Keratinocyte (primary cell): ENCODE results near the gene HTRA1. TPM values are rescaled to one million over a fixed set of nuclear protein-coding genes. Genes with fewer than 3 reads are reported as not detected.

ENCODE experiments used
- DNase-seq: peaks from one replicate; pipeline ENCODE4 v3.0.0-alpha.2; 2011; ENCODE audit warnings: low read depth, missing footprints, low spot score
- FAIRE-seq: peaks from 2 replicates; lab custom pipeline; 2011; peaks lifted over from hg19 to GRCh38; lab: Jason Lieb, UNC
- H2AFZ ChIP-seq: 2 replicates; pipeline ENCODE4 v1.6.0; 2012; ENCODE audit warnings: low read length, control low read depth, inconsistent platforms; ENCODE audit not compliant: control insufficient read depth
- H3K27ac ChIP-seq: 2 replicates; pipeline ENCODE4 v1.5.1; 2011; ENCODE audit warnings: low read length; ENCODE audit not compliant: control insufficient read depth, insufficient read depth
- H3K27me3 ChIP-seq: 3 replicates; pipeline ENCODE4 v1.6.0; 2011; ENCODE audit warnings: low read length; ENCODE audit not compliant: control insufficient read depth, insufficient read depth; ENCODE audit errors: extremely low read depth
- H3K36me3 ChIP-seq, 2 experiments: 2 replicates in 1 of 2; 3 replicates in 1 of 2; pipeline ENCODE4 v1.5.1; 2011; ENCODE audit warnings: low read length in 2 of 2, mild to moderate bottlenecking in 1 of 2; ENCODE audit not compliant: control insufficient read depth in 2 of 2, insufficient read depth in 2 of 2; ENCODE audit errors: extremely low read depth in 1 of 2
- H3K4me1 ChIP-seq: 3 replicates; pipeline ENCODE4 v1.5.1; 2011; ENCODE audit warnings: low read length; ENCODE audit not compliant: control insufficient read depth, insufficient read depth; ENCODE audit errors: extremely low read depth
- H3K4me2 ChIP-seq: 3 replicates; pipeline ENCODE4 v1.6.0; 2011; ENCODE audit warnings: low read depth, low read length; ENCODE audit not compliant: control insufficient read depth, insufficient read depth; ENCODE audit errors: extremely low read depth
- H3K4me3 ChIP-seq, 3 experiments: fragments of 200-600 bp in 1 of 3; sonication (generic) in 1 of 3; 2 replicates in 2 of 3; 3 replicates in 1 of 3; pipeline ENCODE4 v1.5.1; 2011 to 2016; ENCODE audit warnings: low read length in 3 of 3, mild to moderate bottlenecking in 3 of 3, control low read depth in 2 of 3, inconsistent platforms in 1 of 3, low read depth in 1 of 3, mixed read lengths in 1 of 3, mixed run types in 1 of 3, moderate library complexity in 1 of 3; ENCODE audit not compliant: control insufficient read depth in 2 of 3, insufficient read depth in 2 of 3; ENCODE audit errors: extremely low read depth in 1 of 3
- H3K79me2 ChIP-seq: 2 replicates; pipeline ENCODE4 v1.6.0; 2012; ENCODE audit warnings: low read length; ENCODE audit not compliant: control insufficient read depth, insufficient read depth
- H3K9ac ChIP-seq: 3 replicates; pipeline ENCODE4 v1.6.0; 2011; ENCODE audit warnings: low read length; ENCODE audit not compliant: control insufficient read depth, insufficient read depth; ENCODE audit errors: extremely low read depth
- H3K9me1 ChIP-seq: 3 replicates; pipeline ENCODE4 v1.6.0; 2011; ENCODE audit warnings: low read length; ENCODE audit not compliant: control insufficient read depth, insufficient read depth; ENCODE audit errors: extremely low read depth
- H3K9me3 ChIP-seq: 2 replicates; pipeline ENCODE4 v1.5.1; 2012; ENCODE audit warnings: low read depth, low read length; ENCODE audit not compliant: control insufficient read depth
- H4K20me1 ChIP-seq: 3 replicates; pipeline ENCODE4 v1.6.0; 2011; ENCODE audit warnings: low read length; ENCODE audit not compliant: control insufficient read depth, insufficient read depth; ENCODE audit errors: extremely low read depth
- EZH2 ChIP-seq: IDR thresholded peaks from one replicate; pipeline ENCODE4 v1.6.1; 2012; ENCODE audit warnings: inconsistent platforms, mild to moderate bottlenecking, low read length, moderate library complexity
- dilution Hi-C: fragments of 300-500 bp; cut with MboI; formaldehyde crosslinking; loops from one replicate; pipeline ENCODE4 v1.7.0; 2020; ENCODE audit warnings: low sequenced_read_pairs; ENCODE audit not compliant: extremely low pct_ligation_motif_present
- polyA plus RNA-seq, 5 experiments: library from polyadenylated mRNA; depleted of rRNA in 3 of 5; stranded (reverse) in 3 of 5; stranded (forward) in 1 of 5; unstranded in 1 of 5; fragments of >200 nt; gene quantifications; 1 replicate in 1 of 5; 2 replicates in 3 of 5; 3 replicates in 1 of 5; pipeline versions ENCODE4 v1.2.1 to v1.2.3, GENCODE V29; 2011 to 2012; ENCODE audit warnings: missing spikeins in 2 of 5, low read depth in 1 of 5, low replicate concordance in 1 of 5
- TF ChIP-seq, protein P1 (sequence below), 3 experiments: IDR thresholded peaks in 1 of 3; conservative IDR thresholded peaks in 1 of 3; optimal IDR thresholded peaks in 1 of 3; 2 replicates in 2 of 3; 3 replicates in 1 of 3; pipeline versions ENCODE3 to v1.5.1; 2011; ENCODE audit warnings: low read length in 3 of 3, mild to moderate bottlenecking in 3 of 3, moderate library complexity in 2 of 3, control low read depth in 1 of 3, inconsistent platforms in 1 of 3; ENCODE audit not compliant: insufficient read depth in 2 of 3; ENCODE audit errors: extremely low read depth in 1 of 3

Gene HTRA1
- polyA plus RNA-seq, 1 donor (not counting 4 experiments of a cell fraction or from before 2014, with no cell fraction given), result 412 TPM

DNA sequence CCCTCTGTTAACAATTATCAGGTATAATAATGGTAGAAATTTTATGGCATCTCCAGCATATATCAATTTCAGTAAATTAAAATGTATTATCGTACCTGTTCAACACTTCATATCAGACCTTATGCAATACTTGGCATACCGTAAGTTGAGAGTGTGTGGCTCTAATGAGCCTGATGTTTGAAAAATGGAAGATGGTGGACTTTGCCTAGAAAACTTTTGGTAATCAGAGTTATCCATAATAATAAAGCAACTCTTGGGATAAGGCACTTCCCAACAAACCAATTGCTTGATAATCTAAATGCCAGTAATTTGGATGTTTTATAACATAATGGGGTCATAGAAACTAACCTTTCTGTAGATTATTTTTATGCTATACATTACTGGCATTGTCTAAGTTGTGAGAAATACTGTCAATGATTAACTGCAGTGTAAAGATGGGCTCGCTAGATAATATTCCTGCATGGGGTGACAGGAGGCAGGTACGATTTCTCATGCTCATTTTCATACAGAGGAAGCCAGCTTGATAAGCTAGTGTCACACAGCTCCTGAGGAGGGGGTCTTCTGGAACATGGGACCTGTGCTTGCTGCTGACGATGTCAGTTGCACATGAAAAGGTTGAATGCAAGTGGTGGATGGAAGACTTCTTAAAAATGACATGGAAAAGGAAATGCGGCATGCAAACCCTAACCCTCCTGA, 71.4 kb downstream of the HTRA1 start:
- dilution Hi-C loops, result loop anchor here (25.0 kb wide), 1 partner anchor 180 kb away; no protein-coding TSS in a partner anchor
- H3K36me3 ChIP-seq, result no peaks in the 10 kb centered on the region
- DNase-seq (no peak), FAIRE-seq (no peak)
- H3K9me1 ChIP-seq, result no peaks in the 10 kb centered on the region
- no peaks in the 10 kb centered on the region for H3K9me3 ChIP-seq
- TF ChIP-seq EZH2, result no peak
- TF ChIP-seq, protein P1, sequence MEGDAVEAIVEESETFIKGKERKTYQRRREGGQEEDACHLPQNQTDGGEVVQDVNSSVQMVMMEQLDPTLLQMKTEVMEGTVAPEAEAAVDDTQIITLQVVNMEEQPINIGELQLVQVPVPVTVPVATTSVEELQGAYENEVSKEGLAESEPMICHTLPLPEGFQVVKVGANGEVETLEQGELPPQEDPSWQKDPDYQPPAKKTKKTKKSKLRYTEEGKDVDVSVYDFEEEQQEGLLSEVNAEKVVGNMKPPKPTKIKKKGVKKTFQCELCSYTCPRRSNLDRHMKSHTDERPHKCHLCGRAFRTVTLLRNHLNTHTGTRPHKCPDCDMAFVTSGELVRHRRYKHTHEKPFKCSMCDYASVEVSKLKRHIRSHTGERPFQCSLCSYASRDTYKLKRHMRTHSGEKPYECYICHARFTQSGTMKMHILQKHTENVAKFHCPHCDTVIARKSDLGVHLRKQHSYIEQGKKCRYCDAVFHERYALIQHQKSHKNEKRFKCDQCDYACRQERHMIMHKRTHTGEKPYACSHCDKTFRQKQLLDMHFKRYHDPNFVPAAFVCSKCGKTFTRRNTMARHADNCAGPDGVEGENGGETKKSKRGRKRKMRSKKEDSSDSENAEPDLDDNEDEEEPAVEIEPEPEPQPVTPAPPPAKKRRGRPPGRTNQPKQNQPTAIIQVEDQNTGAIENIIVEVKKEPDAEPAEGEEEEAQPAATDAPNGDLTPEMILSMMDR (optimal IDR thresholded peaks at IDR 0.05 in 1 of 3, IDR thresholded peaks at IDR 0.05 in 1 of 3, conservative IDR thresholded peaks at IDR 0.05 in 1 of 3; ENCODE audit: extremely low read depth in 1 of 3, insufficient read depth in 2 of 3, low read length in 3 of 3), result no peak
- H3K4me2 ChIP-seq, result no peak overlapping the region
- no peak overlapping the region for H2AFZ ChIP-seq
- no peak overlapping the region for H3K9ac ChIP-seq
- H3K4me3 ChIP-seq, result no peak overlapping the region
- H3K4me1 ChIP-seq, result no peaks in the 10 kb centered on the region
- no peaks in the 10 kb centered on the region for H4K20me1 ChIP-seq
- peaks cover 6% of the 10 kb centered on the region for H3K27me3 ChIP-seq
- H3K79me2 ChIP-seq, result no peaks in the 10 kb centered on the region
- no peak overlapping the region for H3K27ac ChIP-seq

DNA sequence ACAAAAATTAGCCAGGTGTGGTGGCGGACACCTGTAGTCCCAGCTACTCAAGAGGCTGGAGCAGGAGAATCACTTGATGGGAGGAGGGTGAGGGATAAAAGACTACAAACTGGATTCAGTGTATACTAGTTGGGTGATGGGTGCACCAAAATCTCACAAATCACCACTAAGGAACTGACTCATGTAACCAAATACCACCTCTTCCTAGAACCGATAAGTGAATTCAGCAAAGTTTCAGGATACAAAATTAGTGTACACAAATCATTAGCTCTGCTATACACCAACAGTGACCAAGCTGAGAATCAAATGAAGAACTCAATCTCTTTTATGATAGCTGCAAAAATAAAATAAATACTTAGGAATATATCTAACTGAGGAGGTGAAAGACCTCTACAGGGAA, 76.2 kb downstream of the HTRA1 start:
- Histone ChIP-seq H4K20me1 (no peaks in the 10 kb centered on the region), H3K9me1 (no peaks in the 10 kb centered on the region), H2AFZ (no peak overlapping the region), H3K9ac (no peak overlapping the region), H3K4me2 (no peak overlapping the region), H3K36me3 (no peaks in the 10 kb centered on the region), H3K4me1 (peaks cover 3% of the 10 kb centered on the region), H3K27ac (no peak overlapping the region), H3K27me3 (peaks cover 8% of the 10 kb centered on the region), H3K79me2 (no peaks in the 10 kb centered on the region), H3K4me3 (no peak overlapping the region), H3K9me3 (no peaks in the 10 kb centered on the region)
- dilution Hi-C loops, result loop anchor here (25.0 kb wide), 1 partner anchor 175 kb away; no protein-coding TSS in a partner anchor
- TF ChIP-seq EZH2, result no peak
- TF ChIP-seq, protein P1 (optimal IDR thresholded peaks at IDR 0.05 in 1 of 3, IDR thresholded peaks at IDR 0.05 in 1 of 3, conservative IDR thresholded peaks at IDR 0.05 in 1 of 3; ENCODE audit: extremely low read depth in 1 of 3, insufficient read depth in 2 of 3, low read length in 3 of 3), result no peak
- DNase-seq (no peak), FAIRE-seq (no peak)
